SK-N-SH treated with all-trans-retinoic acid at 6 μM for 48 hours (cell line): Measurements from ENCODE around the gene C13orf46.

Experiments used
- ATAC-seq: fragments of 200-7000 bp; cut with Tn5 transposase; 3 replicates; pipeline ENCODE4 v1.9.1; 2020; ENCODE audit warnings: mild to moderate bottlenecking, moderate library complexity
- BACH2 ChIP-seq: fragments of 250-450 bp; sonication (Bioruptor Pico); IDR thresholded peaks from 2 replicates; pipeline ENCODE4 v1.9.0; 2021; ENCODE audit warnings: mild to moderate bottlenecking, borderline replicate concordance
- CREB5 ChIP-seq: fragments of 250-450 bp; sonication (Bioruptor Pico); IDR thresholded peaks from 2 replicates; pipeline ENCODE4 v1.5.1; 2020; ENCODE audit warnings: low read depth, mild to moderate bottlenecking, moderate library complexity
- CSDC2 ChIP-seq: fragments of 250-450 bp; sonication (Bioruptor Pico); IDR thresholded peaks from 2 replicates; pipeline ENCODE4 v1.5.0; 2020; ENCODE audit warnings: mild to moderate bottlenecking, moderate library complexity
- CSRNP3 ChIP-seq: fragments of 250-450 bp; sonication (Bioruptor Pico); IDR thresholded peaks from 2 replicates; pipeline ENCODE4 v1.5.1; 2021; ENCODE audit warnings: mild to moderate bottlenecking, moderate library complexity
- ESRRG ChIP-seq: fragments of 250-450 bp; sonication (Bioruptor Pico); IDR thresholded peaks from 2 replicates; pipeline ENCODE4 v1.6.1; 2021; ENCODE audit warnings: mild to moderate bottlenecking
- GLIS3 ChIP-seq: fragments of 250-450 bp; sonication (Bioruptor Pico); IDR thresholded peaks from 2 replicates; pipeline ENCODE4 v1.5.0; 2020; ENCODE audit warnings: mild to moderate bottlenecking, moderate library complexity
- ISL1 ChIP-seq: fragments of 250-450 bp; sonication (Bioruptor Pico); IDR thresholded peaks from 2 replicates; pipeline ENCODE4 v2.1.2; 2022; ENCODE audit warnings: mild to moderate bottlenecking, moderate library complexity
- OSR1 ChIP-seq: fragments of 250-450 bp; sonication (Bioruptor Pico); IDR thresholded peaks from 2 replicates; pipeline ENCODE4 v1.8.0; 2022; ENCODE audit warnings: moderate library complexity, mild to moderate bottlenecking, inconsistent platforms
- PATZ1 ChIP-seq: fragments of 250-450 bp; sonication (Bioruptor Pico); IDR thresholded peaks from 2 replicates; pipeline ENCODE4 v1.8.0; 2020; ENCODE audit warnings: mild to moderate bottlenecking, moderate library complexity, borderline replicate concordance
- PPARA ChIP-seq: fragments of 250-450 bp; sonication (Bioruptor Pico); IDR thresholded peaks from 2 replicates; pipeline ENCODE4 v1.5.0; 2020; ENCODE audit warnings: mild to moderate bottlenecking, borderline replicate concordance
- RARB ChIP-seq: fragments of 250-450 bp; sonication (Bioruptor Pico); IDR thresholded peaks from 2 replicates; pipeline ENCODE4 v1.8.0; 2021; ENCODE audit warnings: mild to moderate bottlenecking, moderate library complexity
- SNAI2 ChIP-seq: fragments of 250-450 bp; sonication (Bioruptor Pico); IDR thresholded peaks from 2 replicates; pipeline ENCODE4 v1.5.0; 2020; ENCODE audit warnings: mild to moderate bottlenecking, moderate library complexity
- TCF4 ChIP-seq: fragments of 250-450 bp; sonication (Bioruptor Pico); IDR thresholded peaks from 2 replicates; pipeline ENCODE4 v1.8.0; 2021; ENCODE audit warnings: mild to moderate bottlenecking, moderate library complexity, borderline replicate concordance
- TOX ChIP-seq: fragments of 250-450 bp; sonication (Bioruptor Pico); IDR thresholded peaks from 2 replicates; pipeline ENCODE4 v1.8.0; 2021; ENCODE audit warnings: mild to moderate bottlenecking, moderate library complexity, borderline replicate concordance
- ZC3H10 ChIP-seq: fragments of 250-450 bp; sonication (Bioruptor Pico); IDR thresholded peaks from 2 replicates; pipeline ENCODE4 v1.5.1; 2021; ENCODE audit warnings: mild to moderate bottlenecking, moderate library complexity
- ZFP30 ChIP-seq: fragments of 450-650 bp; formaldehyde crosslinking; IDR thresholded peaks from 2 replicates; pipeline ENCODE4 v1.5.0; 2022; ENCODE audit warnings: mild to moderate bottlenecking, moderate library complexity
- ZNF565 ChIP-seq: fragments of 450-650 bp; formaldehyde crosslinking; conservative IDR thresholded peaks from 2 replicates; pipeline ENCODE4 v1.5.0; 2020; ENCODE audit warnings: low read depth, mild to moderate bottlenecking, moderate library complexity
- ZNF70 ChIP-seq: fragments of 450-650 bp; formaldehyde crosslinking; IDR thresholded peaks from 2 replicates; pipeline ENCODE4 v1.5.0; 2020; ENCODE audit warnings: mild to moderate bottlenecking, moderate library complexity
- ZNF8 ChIP-seq: fragments of 450-650 bp; formaldehyde crosslinking; IDR thresholded peaks from 2 replicates; pipeline ENCODE4 v1.5.0; 2020; ENCODE audit warnings: mild to moderate bottlenecking, moderate library complexity
- TF ChIP-seq, protein P1 (sequence below): fragments of 250-450 bp; sonication (Bioruptor Pico); IDR thresholded peaks from 2 replicates; pipeline ENCODE4 v1.8.0; 2021; ENCODE audit warnings: low read depth, mild to moderate bottlenecking, moderate library complexity, borderline replicate concordance
- TF ChIP-seq, protein P2 (sequence below): fragments of 250-450 bp; sonication (Bioruptor Pico); IDR thresholded peaks from 2 replicates; pipeline ENCODE4 v1.5.0; 2020; ENCODE audit warnings: mild to moderate bottlenecking, moderate library complexity

Gene C13orf46

GRCh38 chr13:113967206-113967720 is 6.6 kb downstream of the C13orf46 start:
- no peak for ATAC-seq

DNA sequence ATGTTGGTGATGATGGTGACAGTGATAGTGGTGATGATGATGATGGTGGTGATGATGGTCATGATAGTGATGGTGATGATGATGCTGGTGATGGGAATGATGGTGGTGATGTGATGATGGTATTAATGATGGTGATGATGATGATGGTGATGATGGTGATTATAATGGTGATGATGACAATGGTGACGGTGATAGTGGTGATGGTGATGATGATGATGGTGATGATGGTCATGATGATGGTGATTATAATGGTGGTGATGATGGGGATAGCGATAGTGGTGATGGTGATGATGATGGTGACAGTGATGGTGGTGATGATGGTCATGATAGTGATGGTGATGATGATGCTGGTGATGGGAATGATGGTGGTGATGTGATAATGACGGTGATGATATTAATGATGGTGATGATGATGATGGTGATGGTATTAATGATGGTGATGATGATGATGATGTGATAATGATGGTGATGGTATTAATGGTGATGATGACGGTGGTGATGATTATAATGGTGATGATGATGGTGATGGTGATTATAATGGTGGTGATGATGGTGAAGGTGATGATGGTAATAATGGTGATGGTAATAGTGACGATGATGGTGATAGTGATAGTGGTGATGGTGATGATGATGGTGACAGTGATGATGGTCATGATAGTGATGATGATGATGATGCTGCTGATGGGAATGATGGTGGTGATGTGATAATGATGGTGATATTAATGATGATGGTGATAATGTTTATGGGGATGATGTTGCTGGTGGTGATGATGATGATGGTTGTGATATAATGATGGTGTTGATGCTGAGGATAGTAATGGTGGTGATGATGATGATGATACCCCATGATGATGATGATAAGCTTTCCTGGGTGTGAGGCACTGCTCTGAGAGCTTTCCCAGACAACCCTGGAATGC is 7.7 kb downstream of the C13orf46 start:
- TF ChIP-seq OSR1 (no peak), ZNF70 (CRISPR knock-in tag) (no peak), ESRRG (no peak), ZNF8 (CRISPR knock-in tag) (no peak), CREB5 (no peak), ZNF565 (CRISPR knock-in tag) (no peak), ZFP30 (no peak)
- TF ChIP-seq, protein P1, sequence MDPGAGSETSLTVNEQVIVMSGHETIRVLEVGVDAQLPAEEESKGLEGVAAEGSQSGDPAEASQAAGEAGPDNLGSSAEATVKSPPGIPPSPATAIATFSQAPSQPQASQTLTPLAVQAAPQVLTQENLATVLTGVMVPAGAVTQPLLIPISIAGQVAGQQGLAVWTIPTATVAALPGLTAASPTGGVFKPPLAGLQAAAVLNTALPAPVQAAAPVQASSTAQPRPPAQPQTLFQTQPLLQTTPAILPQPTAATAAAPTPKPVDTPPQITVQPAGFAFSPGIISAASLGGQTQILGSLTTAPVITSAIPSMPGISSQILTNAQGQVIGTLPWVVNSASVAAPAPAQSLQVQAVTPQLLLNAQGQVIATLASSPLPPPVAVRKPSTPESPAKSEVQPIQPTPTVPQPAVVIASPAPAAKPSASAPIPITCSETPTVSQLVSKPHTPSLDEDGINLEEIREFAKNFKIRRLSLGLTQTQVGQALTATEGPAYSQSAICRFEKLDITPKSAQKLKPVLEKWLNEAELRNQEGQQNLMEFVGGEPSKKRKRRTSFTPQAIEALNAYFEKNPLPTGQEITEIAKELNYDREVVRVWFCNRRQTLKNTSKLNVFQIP: no peak
- TF ChIP-seq, all 23 proteins: peak for 0
- ATAC-seq: no peak

More at GRCh38 chr13:113967206-113967720, 6.6 kb downstream of the C13orf46 start:
- TF ChIP-seq ZC3H10 (CRISPR knock-in tag) (no peak), ZNF8 (CRISPR knock-in tag) (no peak), ESRRG (no peak), TCF4 (CRISPR knock-in tag) (no peak), RARB (CRISPR knock-in tag) (no peak), ZNF565 (CRISPR knock-in tag) (no peak), GLIS3 (CRISPR knock-in tag) (no peak), CSDC2 (CRISPR knock-in tag) (no peak), ZNF70 (CRISPR knock-in tag) (no peak), BACH2 (CRISPR knock-in tag) (no peak)
- TF ChIP-seq, protein P1: no peak

GRCh38 chr13:113965383-113965874 is 8.4 kb downstream of the C13orf46 start:
- no peak for ATAC-seq
- no peak for TF ChIP-seq TOX (CRISPR knock-in tag)
- TF ChIP-seq ZNF565 (CRISPR knock-in tag): no peak
- TF ChIP-seq PPARA (CRISPR knock-in tag): no peak
- no peak for TF ChIP-seq TCF4 (CRISPR knock-in tag)
- TF ChIP-seq, protein P2, sequence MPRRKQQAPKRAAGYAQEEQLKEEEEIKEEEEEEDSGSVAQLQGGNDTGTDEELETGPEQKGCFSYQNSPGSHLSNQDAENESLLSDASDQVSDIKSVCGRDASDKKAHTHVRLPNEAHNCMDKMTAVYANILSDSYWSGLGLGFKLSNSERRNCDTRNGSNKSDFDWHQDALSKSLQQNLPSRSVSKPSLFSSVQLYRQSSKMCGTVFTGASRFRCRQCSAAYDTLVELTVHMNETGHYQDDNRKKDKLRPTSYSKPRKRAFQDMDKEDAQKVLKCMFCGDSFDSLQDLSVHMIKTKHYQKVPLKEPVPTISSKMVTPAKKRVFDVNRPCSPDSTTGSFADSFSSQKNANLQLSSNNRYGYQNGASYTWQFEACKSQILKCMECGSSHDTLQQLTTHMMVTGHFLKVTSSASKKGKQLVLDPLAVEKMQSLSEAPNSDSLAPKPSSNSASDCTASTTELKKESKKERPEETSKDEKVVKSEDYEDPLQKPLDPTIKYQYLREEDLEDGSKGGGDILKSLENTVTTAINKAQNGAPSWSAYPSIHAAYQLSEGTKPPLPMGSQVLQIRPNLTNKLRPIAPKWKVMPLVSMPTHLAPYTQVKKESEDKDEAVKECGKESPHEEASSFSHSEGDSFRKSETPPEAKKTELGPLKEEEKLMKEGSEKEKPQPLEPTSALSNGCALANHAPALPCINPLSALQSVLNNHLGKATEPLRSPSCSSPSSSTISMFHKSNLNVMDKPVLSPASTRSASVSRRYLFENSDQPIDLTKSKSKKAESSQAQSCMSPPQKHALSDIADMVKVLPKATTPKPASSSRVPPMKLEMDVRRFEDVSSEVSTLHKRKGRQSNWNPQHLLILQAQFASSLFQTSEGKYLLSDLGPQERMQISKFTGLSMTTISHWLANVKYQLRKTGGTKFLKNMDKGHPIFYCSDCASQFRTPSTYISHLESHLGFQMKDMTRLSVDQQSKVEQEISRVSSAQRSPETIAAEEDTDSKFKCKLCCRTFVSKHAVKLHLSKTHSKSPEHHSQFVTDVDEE (CRISPR knock-in tag): no peak
- no peak for TF ChIP-seq PATZ1 (CRISPR knock-in tag)
- TF ChIP-seq ZFP30: no peak
- TF ChIP-seq CSRNP3 (CRISPR knock-in tag): no peak
- TF ChIP-seq ISL1 (CRISPR knock-in tag): no peak
- TF ChIP-seq CREB5: no peak
- no peak for TF ChIP-seq SNAI2 (CRISPR knock-in tag)
- TF ChIP-seq BACH2 (CRISPR knock-in tag): no peak
- no peak for TF ChIP-seq RARB (CRISPR knock-in tag)
- no peak for TF ChIP-seq ESRRG
- TF ChIP-seq ZC3H10 (CRISPR knock-in tag): no peak
- no peak for TF ChIP-seq ZNF8 (CRISPR knock-in tag)
- TF ChIP-seq GLIS3 (CRISPR knock-in tag): no peak
- TF ChIP-seq, protein P1: no peak
